HCT116 (cell line): ENCODE results near the gene SNTN. TPM values are rescaled to one million over a fixed set of nuclear protein-coding genes. Genes with fewer than 3 reads are reported as not detected.

Experiments used
- ATAC-seq: fragments of 200-7000 bp; cut with Tn5 transposase; 2 replicates; pipeline ENCODE4 v1.9.1; 2020; ENCODE audit warnings: mild to moderate bottlenecking, moderate library complexity
- BruUV-seq: library from RNA; stranded (reverse); fragments of 400-500 nt; replicated peaks from 2 replicates; lab custom pipeline; 2021; lab: Mats Ljungman, UMichigan
- CTCF ChIA-PET: fragments of 300-600 bp; sonication (Branson Sonifier 250); formaldehyde crosslinking; loops from one replicate; lab custom pipeline; 2021; ENCODE audit warnings: antibody characterized with exemption; lab: Charles Lee
- POLR2A ChIA-PET: fragments of 300-600, 350-600 bp; sonication (Branson Sonifier 250); formaldehyde crosslinking; loops from one replicate; lab custom pipeline; 2021; ENCODE audit warnings: antibody characterized with exemption; lab: Charles Lee
- RAD21 ChIA-PET, 2 experiments: fragments of 300-600 bp; sonication (Branson Sonifier 250); formaldehyde crosslinking; loops; one replicate each; lab custom pipeline; 2023; ENCODE audit warnings: low total read pairs in 2 of 2; ENCODE audit not compliant: uncharacterized antibody in 2 of 2, unreplicated experiment in 2 of 2, low non-redundant PET in 1 of 2; lab: Charles Lee
- DNase-seq: peaks from one replicate; pipeline ENCODE4 v3.0.0-alpha.2; 2010; ENCODE audit warnings: low read depth, low spot score
- H2AFZ ChIP-seq: fragments of 200-600 bp; shearing (Covaris generic), sonication (generic); 2 replicates; pipeline ENCODE4 v1.6.1; 2017; ENCODE audit warnings: low read depth, mixed run types, mixed read lengths, antibody characterized with exemption, low read length; ENCODE audit not compliant: poor library complexity, severe bottlenecking
- H3K27ac ChIP-seq: 2 replicates; pipeline ENCODE4 v1.5.1; 2012; ENCODE audit warnings: low read depth, low read length
- H3K27me3 ChIP-seq: fragments of 200-600 bp; sonication (generic); 2 replicates; pipeline ENCODE4 v1.6.1; 2016; ENCODE audit warnings: mixed run types, low read length, mixed read lengths; ENCODE audit not compliant: insufficient read depth
- H3K36me3 ChIP-seq, 2 experiments: fragments of 200-500 bp in 1 of 2; fragments of 200-600 bp in 1 of 2; sonication (Bioruptor generic) in 1 of 2; sonication (generic) in 1 of 2; 2 replicates each; pipeline versions ENCODE4 v1.5.1 to v1.6.1; 2014 to 2016; ENCODE audit warnings: low read length in 2 of 2, inconsistent platforms in 1 of 2, mixed read lengths in 1 of 2, mixed run types in 1 of 2; ENCODE audit not compliant: insufficient read depth in 2 of 2, control insufficient read depth in 1 of 2
- H3K4me1 ChIP-seq, 2 experiments: fragments of 200-600 bp in 1 of 2; sonication (generic) in 1 of 2; 2 replicates each; pipeline versions ENCODE4 v1.5.1 to v1.6.1; 2012 to 2017; ENCODE audit warnings: low read length in 2 of 2, inconsistent platforms in 1 of 2, mild to moderate bottlenecking in 1 of 2, mixed read lengths in 1 of 2, mixed run types in 1 of 2, moderate library complexity in 1 of 2; ENCODE audit not compliant: insufficient read depth in 2 of 2, control insufficient read depth in 1 of 2
- H3K4me2 ChIP-seq: fragments of 200-600 bp; sonication (generic); 2 replicates; pipeline ENCODE4 v1.6.1; 2017; ENCODE audit warnings: mixed run types, low read length, mixed read lengths
- H3K4me3 ChIP-seq, 2 experiments: fragments of 200-600 bp in 1 of 2; sonication (generic) in 1 of 2; replicated peaks in 1 of 2; 2 replicates each; pipeline ENCODE4 v1.5.1; 2011 to 2016; ENCODE audit warnings: low read length in 2 of 2, control low read depth in 1 of 2, low read depth in 1 of 2, mild to moderate bottlenecking in 1 of 2, mixed read lengths in 1 of 2, mixed run types in 1 of 2
- H3K79me2 ChIP-seq: fragments of 200-600 bp; sonication (generic); 2 replicates; pipeline ENCODE4 v1.6.1; 2017; ENCODE audit warnings: mild to moderate bottlenecking, mixed run types, low read length, moderate library complexity, mixed read lengths; ENCODE audit not compliant: insufficient read depth
- H3K9ac ChIP-seq: fragments of 200-600 bp; sonication (generic); 2 replicates; pipeline ENCODE4 v1.6.1; 2016; ENCODE audit warnings: low read length, mixed read lengths
- H3K9me2 ChIP-seq: fragments of 200-600 bp; sonication (generic), shearing (Covaris generic); 2 replicates; pipeline ENCODE4 v1.6.1; 2017; ENCODE audit warnings: mixed run types, mild to moderate bottlenecking, moderate library complexity; ENCODE audit not compliant: insufficient read depth
- H3K9me3 ChIP-seq, 2 experiments: fragments of 200-500 bp in 1 of 2; fragments of 200-600 bp in 1 of 2; sonication (Bioruptor generic) in 1 of 2; sonication (generic) in 1 of 2; 2 replicates each; pipeline ENCODE4 v1.6.1; 2014 to 2017; ENCODE audit warnings: low read length in 2 of 2, mixed read lengths in 2 of 2, inconsistent platforms in 1 of 2, low read depth in 1 of 2, mild to moderate bottlenecking in 1 of 2, mixed run types in 1 of 2, moderate library complexity in 1 of 2; ENCODE audit not compliant: control insufficient read depth in 1 of 2, insufficient read depth in 1 of 2
- H4K20me1 ChIP-seq: fragments of 200-600 bp; sonication (generic), shearing (Covaris generic); 2 replicates; pipeline ENCODE4 v1.6.1; 2017; ENCODE audit warnings: mixed run types, mild to moderate bottlenecking, moderate library complexity; ENCODE audit not compliant: insufficient read depth
- CBX3 ChIP-seq: IDR thresholded peaks from 2 replicates; pipeline ENCODE4 v1.6.1; 2012; ENCODE audit warnings: low read depth
- CEBPB ChIP-seq: IDR thresholded peaks from 2 replicates; pipeline ENCODE4 v1.6.1; 2012; ENCODE audit warnings: low read depth
- EGR1 ChIP-seq: IDR thresholded peaks from 2 replicates; pipeline ENCODE4 v1.6.1; 2012; ENCODE audit warnings: low read depth
- ELF1 ChIP-seq: IDR thresholded peaks from 2 replicates; pipeline ENCODE4 v1.6.1; 2012; ENCODE audit warnings: low read depth, borderline replicate concordance
- EZH2 ChIP-seq: fragments of 200-600 bp; sonication (generic); IDR thresholded peaks from 2 replicates; pipeline ENCODE4 v1.6.1; 2017; ENCODE audit warnings: antibody characterized with exemption, mixed run types
- FOSL1 ChIP-seq: IDR thresholded peaks from 2 replicates; pipeline ENCODE4 v1.6.1; 2012; ENCODE audit warnings: low read depth
- JUND ChIP-seq: IDR thresholded peaks from 2 replicates; pipeline ENCODE4 v1.6.1; 2012
- POLR2A ChIP-seq: IDR thresholded peaks from 2 replicates; pipeline ENCODE4 v1.7.0; 2011; ENCODE audit warnings: borderline replicate concordance; ENCODE audit not compliant: insufficient read depth, insufficient read length; ENCODE audit errors: extremely low read depth
- SIN3A ChIP-seq: IDR thresholded peaks from 2 replicates; pipeline ENCODE4 v1.6.1; 2012; ENCODE audit warnings: low read depth
- ZFX ChIP-seq: fragments of 450-650 bp; IDR thresholded peaks from 2 replicates; pipeline ENCODE4 v1.6.1; 2017
- ZNF274 ChIP-seq: fragments of 200-500 bp; sonication (Bioruptor generic); IDR thresholded peaks from 2 replicates; pipeline ENCODE4 v1.6.1; 2014; ENCODE audit warnings: mild to moderate bottlenecking, low read depth, low read length, inconsistent platforms
- intact Hi-C: fragments of 100-400 bp; cut with micrococcal nuclease; formaldehyde crosslinking; loops from 2 replicates; pipeline ENCODE4 v1.10.0; 2022
- total RNA-seq: library from RNA; stranded (reverse); gene quantifications from one replicate; pipeline ENCODE4 v1.2.1, GENCODE V29; 2021; ENCODE audit not compliant: unreplicated experiment
- TF ChIP-seq, protein P1 (sequence below), 3 experiments: fragments of 200-600 bp in 1 of 3; sonication (generic) in 1 of 3; IDR thresholded peaks in 2 of 3; conservative IDR thresholded peaks in 1 of 3; 2 replicates each; pipeline ENCODE4 v1.5.1; 2012 to 2017; ENCODE audit warnings: low read depth in 2 of 3, low read length in 2 of 3, antibody characterized with exemption in 1 of 3, borderline replicate concordance in 1 of 3, control low read depth in 1 of 3, mild to moderate bottlenecking in 1 of 3, mixed read lengths in 1 of 3, mixed run types in 1 of 3, moderate library complexity in 1 of 3; ENCODE audit not compliant: insufficient read depth in 1 of 3
- TF ChIP-seq, protein P2 (sequence below): IDR thresholded peaks from 2 replicates; pipeline ENCODE4 v1.6.1; 2012

The SNTN gene
- total RNA-seq, 1 experiment from 2014 or later = not detected

DNA sequence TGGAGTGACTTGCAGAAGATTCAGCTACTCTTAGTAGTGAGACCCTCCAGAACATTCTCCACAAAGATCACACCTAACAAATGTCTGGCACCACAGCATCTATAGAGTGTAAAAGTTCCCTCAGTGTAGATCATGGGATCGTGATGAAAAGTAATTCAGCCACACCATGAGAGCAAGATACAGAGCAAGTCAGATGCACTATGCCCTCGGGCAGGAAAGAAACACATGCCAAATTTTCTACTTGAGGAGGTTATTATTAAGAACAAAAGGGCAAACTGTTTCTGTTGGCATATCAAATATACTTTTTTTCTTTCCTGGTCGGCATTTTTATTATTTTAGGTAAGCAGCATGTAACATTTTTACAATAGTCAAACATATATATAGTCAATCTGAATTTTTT lies 44.8 kb upstream of the SNTN start (continued):
- TF ChIP-seq, protein P1, sequence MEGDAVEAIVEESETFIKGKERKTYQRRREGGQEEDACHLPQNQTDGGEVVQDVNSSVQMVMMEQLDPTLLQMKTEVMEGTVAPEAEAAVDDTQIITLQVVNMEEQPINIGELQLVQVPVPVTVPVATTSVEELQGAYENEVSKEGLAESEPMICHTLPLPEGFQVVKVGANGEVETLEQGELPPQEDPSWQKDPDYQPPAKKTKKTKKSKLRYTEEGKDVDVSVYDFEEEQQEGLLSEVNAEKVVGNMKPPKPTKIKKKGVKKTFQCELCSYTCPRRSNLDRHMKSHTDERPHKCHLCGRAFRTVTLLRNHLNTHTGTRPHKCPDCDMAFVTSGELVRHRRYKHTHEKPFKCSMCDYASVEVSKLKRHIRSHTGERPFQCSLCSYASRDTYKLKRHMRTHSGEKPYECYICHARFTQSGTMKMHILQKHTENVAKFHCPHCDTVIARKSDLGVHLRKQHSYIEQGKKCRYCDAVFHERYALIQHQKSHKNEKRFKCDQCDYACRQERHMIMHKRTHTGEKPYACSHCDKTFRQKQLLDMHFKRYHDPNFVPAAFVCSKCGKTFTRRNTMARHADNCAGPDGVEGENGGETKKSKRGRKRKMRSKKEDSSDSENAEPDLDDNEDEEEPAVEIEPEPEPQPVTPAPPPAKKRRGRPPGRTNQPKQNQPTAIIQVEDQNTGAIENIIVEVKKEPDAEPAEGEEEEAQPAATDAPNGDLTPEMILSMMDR (IDR thresholded peaks at IDR 0.05 in 2 of 3, conservative IDR thresholded peaks at IDR 0.05 in 1 of 3; ENCODE audit: borderline replicate concordance in 1 of 3, insufficient read depth in 1 of 3, low read depth in 2 of 3, low read length in 2 of 3) = no peak
- TF ChIP-seq EGR1 (no peak), CEBPB (no peak), JUND (no peak), CBX3 (no peak), ZNF274 (no peak), ELF1 (no peak), EZH2 (no peak), FOSL1 (no peak)

DNA sequence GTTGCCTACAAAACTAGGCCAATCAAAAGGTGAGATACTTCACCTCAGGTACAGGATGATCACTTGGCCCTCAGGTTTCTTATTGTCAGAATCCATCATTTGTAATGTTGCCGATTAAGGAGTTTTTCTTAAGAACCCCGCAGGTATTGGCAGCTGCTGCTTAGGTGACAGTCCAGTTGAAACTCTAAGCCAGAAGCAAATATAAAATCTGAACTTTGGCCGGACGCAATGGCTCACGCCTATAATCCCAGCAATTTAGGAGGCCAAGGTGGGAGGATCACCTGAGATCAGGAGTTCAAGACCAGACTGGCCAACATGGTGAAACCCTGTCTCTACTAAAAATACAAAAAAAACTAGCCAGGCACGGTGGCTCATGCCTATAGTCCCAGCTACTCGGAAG lies 43.1 kb upstream of the SNTN start:
- Histone ChIP-seq H3K9ac (no peak overlapping the region), H3K4me2 (no peak overlapping the region), H4K20me1 (no peaks in the 10 kb centered on the region), H3K9me2 (no peaks in the 10 kb centered on the region), H2AFZ (no peak overlapping the region), H3K36me3 (no peaks in the 10 kb centered on the region), H3K27ac (no peak overlapping the region), H3K79me2 (no peaks in the 10 kb centered on the region), H3K4me1 (no peaks in the 10 kb centered on the region), H3K27me3 (peaks cover 11% of the 10 kb centered on the region), H3K4me3 (no peak overlapping the region), H3K9me3 (no peaks in the 10 kb centered on the region)
- CTCF ChIA-PET = no interaction called here
- POLR2A ChIA-PET = no interaction called here
- no TSS peak for BruUV-seq
- RAD21 ChIA-PET = no interaction called here
- TF ChIP-seq EGR1 (no peak), ZFX (no peak), SIN3A (no peak), ZNF274 (no peak), POLR2A (no peak), FOSL1 (no peak), CBX3 (no peak), ELF1 (no peak)
- TF ChIP-seq, protein P2, sequence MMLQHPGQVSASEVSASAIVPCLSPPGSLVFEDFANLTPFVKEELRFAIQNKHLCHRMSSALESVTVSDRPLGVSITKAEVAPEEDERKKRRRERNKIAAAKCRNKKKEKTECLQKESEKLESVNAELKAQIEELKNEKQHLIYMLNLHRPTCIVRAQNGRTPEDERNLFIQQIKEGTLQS = no peak
- no peak for ATAC-seq
- DNase-seq = no peak
- intact Hi-C loops = no loop called here
